ENCODE data around the gene PDX1. TPM values are rescaled to one million over a fixed set of nuclear protein-coding genes. Genes with fewer than 3 reads are reported as not detected.

Gene PDX1
- total and polyA plus RNA-seq, 10 donors, result not detected

DNA sequence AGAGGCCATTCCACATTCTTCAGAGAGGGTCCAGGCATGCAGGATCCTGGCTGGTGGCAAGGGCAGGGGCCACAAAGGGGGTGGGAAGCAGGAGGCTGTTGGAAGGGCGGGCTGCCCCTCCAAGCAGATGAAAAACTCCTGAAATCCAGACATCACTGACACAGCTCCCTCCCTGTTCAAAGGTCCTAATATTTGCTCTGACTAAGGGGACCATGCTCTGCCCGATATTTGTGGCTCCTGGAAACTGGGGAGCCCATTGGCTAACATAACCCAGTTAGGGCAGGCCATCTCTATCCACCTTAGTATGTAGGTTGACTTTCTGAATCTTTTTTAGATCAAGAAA, 52.6 kb downstream of the PDX1 start:
- no peaks in the 10 kb centered on the region for H3K9me3 ChIP-seq
- intact Hi-C loops (cut with DNase I; ENCODE audit: low total_unique reads), result no loop called here
- no peak overlapping the region for H3K27ac ChIP-seq
- 61 to 76% (median 69%) methylated on average over 2 of the region's 2 CpGs for WGBS, 5 donors
- H3K27me3 ChIP-seq (replicated peaks in 1 of 7), result peaks cover 3 to 100% (median 98%) of the 10 kb centered on the region in 7 donors
- TF ChIP-seq, protein P1, sequence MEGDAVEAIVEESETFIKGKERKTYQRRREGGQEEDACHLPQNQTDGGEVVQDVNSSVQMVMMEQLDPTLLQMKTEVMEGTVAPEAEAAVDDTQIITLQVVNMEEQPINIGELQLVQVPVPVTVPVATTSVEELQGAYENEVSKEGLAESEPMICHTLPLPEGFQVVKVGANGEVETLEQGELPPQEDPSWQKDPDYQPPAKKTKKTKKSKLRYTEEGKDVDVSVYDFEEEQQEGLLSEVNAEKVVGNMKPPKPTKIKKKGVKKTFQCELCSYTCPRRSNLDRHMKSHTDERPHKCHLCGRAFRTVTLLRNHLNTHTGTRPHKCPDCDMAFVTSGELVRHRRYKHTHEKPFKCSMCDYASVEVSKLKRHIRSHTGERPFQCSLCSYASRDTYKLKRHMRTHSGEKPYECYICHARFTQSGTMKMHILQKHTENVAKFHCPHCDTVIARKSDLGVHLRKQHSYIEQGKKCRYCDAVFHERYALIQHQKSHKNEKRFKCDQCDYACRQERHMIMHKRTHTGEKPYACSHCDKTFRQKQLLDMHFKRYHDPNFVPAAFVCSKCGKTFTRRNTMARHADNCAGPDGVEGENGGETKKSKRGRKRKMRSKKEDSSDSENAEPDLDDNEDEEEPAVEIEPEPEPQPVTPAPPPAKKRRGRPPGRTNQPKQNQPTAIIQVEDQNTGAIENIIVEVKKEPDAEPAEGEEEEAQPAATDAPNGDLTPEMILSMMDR (IDR thresholded peaks at IDR 0.05 in 8 of 11, conservative IDR thresholded peaks at IDR 0.05 in 3 of 11), result no peak
- TF ChIP-seq POLR2A (IDR thresholded peaks at IDR 0.05), result no peak
- TF ChIP-seq POLR2AphosphoS5 (IDR thresholded peaks at IDR 0.05), result no peak
- peaks cover 14 to 53% (median 36%) of the 10 kb centered on the region in 6 donors for H3K4me1 ChIP-seq
- H3K36me3 ChIP-seq, result no peaks in the 10 kb centered on the region
- no peak for DNase-seq
- H3K4me3 ChIP-seq, result no peak overlapping the region

DNA sequence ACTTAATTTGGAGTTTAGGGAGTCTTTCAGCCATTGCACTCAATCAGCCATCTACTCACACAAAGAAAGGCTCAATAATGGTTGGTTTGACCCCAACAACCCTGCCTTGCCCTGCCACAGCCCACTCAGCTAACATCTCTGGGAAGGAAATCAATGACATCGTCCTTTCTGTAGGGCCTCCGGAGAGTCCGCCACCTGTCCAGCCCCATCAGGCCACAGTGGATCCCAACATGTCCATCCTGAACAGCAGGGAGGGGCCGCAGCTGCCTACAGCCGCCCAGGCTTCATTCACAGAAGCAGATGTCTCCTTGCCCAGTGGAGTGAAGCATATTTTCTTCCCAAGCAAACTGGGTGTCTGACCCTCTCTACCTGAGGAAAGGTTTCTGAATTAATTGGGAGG, 53.5 kb downstream of the PDX1 start:
- Histone ChIP-seq H3K4me3 (no peak overlapping the region), H3K9me3 (no peaks in the 10 kb centered on the region), H3K4me1 (peaks cover 15 to 53% (median 35%) of the 10 kb centered on the region in 6 donors), H3K27me3 (replicated peaks in 1 of 7) (peaks cover 3 to 100% (median 98%) of the 10 kb centered on the region in 7 donors), H3K27ac (no peak overlapping the region), H3K36me3 (no peaks in the 10 kb centered on the region)
- TF ChIP-seq, protein P1 (IDR thresholded peaks at IDR 0.05 in 8 of 11, conservative IDR thresholded peaks at IDR 0.05 in 3 of 11), result no peak
- no peak for TF ChIP-seq POLR2A (IDR thresholded peaks at IDR 0.05)
- no peak for TF ChIP-seq POLR2AphosphoS5 (IDR thresholded peaks at IDR 0.05)
- DNase-seq, result no peak
- WGBS, 5 donors, result 39 to 55% (median 48%) methylated on average over 5 of the region's 5 CpGs; no CpG with 5 or more reads in 1 of the 5 donors
- intact Hi-C loops (cut with DNase I; ENCODE audit: low total_unique reads), result no loop called here

DNA sequence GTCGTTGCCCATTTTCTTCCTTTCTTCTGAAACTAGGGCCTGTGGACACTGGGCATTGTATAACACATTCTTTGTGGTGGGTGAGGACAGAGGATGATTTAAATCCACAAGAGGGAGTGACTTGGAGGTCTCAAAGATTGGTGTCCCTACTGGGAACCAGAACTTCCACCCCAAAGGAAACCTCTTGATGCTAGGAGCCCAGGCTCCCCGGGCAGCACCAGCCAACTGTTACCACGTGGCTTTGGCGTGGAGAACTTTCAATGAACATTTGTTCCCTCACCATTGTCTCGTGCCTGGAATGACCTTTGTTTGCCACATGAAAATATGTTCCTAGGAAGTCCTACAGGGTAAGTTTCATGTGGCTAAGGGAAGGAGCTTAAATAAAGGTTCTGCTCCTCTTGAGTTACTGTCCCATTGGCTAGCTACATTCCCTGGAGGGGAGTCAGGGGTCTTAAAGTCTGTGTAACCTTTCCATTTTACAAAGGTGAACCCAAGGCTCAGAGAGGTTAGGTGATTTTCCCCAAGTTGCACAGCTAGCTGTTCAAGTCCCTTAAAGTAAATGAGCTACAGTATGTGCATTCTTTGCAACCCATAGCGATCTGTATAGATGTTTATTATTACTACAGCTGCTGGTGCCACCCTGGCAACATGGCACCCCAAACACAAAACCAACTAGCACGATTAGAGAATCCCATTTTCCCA, 54.3 kb downstream of the PDX1 start:
- intact Hi-C loops (cut with DNase I; ENCODE audit: low total_unique reads), result no loop called here
- 11 to 15% (median 12%) methylated on average over 7 of the region's 7 CpGs for WGBS, 5 donors

More for the DNA sequence above, 54.3 kb downstream of the PDX1 start:
- Histone ChIP-seq H3K9me3 (no peaks in the 10 kb centered on the region), H3K27me3 (replicated peaks in 1 of 7) (peaks cover 3 to 100% (median 98%) of the 10 kb centered on the region in 7 donors), H3K27ac (no peak overlapping the region), H3K36me3 (no peaks in the 10 kb centered on the region), H3K4me3 (no peak overlapping the region), H3K4me1 (peaks cover 12 to 53% (median 35%) of the 10 kb centered on the region in 6 donors)
- no peak for TF ChIP-seq POLR2AphosphoS5 (IDR thresholded peaks at IDR 0.05)
- TF ChIP-seq, protein P1 (IDR thresholded peaks at IDR 0.05 in 8 of 11, conservative IDR thresholded peaks at IDR 0.05 in 3 of 11), result no peak
- TF ChIP-seq POLR2A (IDR thresholded peaks at IDR 0.05), result no peak
- no peak for DNase-seq

Small RNA genes within 50 kb of the gene (small RNA-seq; reads per million reads assigned to genes)
- 0 to 0.07 (median 0) reads per million in 4 donors for gene ATP5F1EP2

Other genes with a start within 250 kb of the PDX1 start
- gene GSX1, start 127.5 kb upstream of the PDX1 start, total RNA-seq, result not detected
- gene GSX1, start 127.5 kb upstream of the PDX1 start, polyA plus RNA-seq, result not detected
- gene CDX2, start 49.3 kb downstream of the PDX1 start, total RNA-seq, result not detected
- gene CDX2, start 49.3 kb downstream of the PDX1 start, polyA plus RNA-seq, result under 1 TPM in 2 of 3 donors, not detected in 1; 0.02 to 0.03 TPM
- 1 to 10 TPM in 1 of 7 donors, not detected in 6; 1.3 TPM for gene URAD, start 68.7 kb downstream of the PDX1 start, total RNA-seq
- under 1 TPM in 1 of 3 donors, not detected in 2; 0.20 TPM for gene URAD, start 68.7 kb downstream of the PDX1 start, polyA plus RNA-seq
- gene FLT3, start 180.6 kb downstream of the PDX1 start, total RNA-seq, result 10 to 100 TPM in 1 of 7 donors, 1 to 10 TPM in 6; 2.4 to 10.1 (median 6.0) TPM
- gene FLT3, start 180.6 kb downstream of the PDX1 start, polyA plus RNA-seq, result 1 to 10 TPM; 1.0 to 2.1 (median 1.9) TPM
- 10 to 100 TPM; 56.5 to 85.8 (median 78.0) TPM for gene PAN3, start 218.5 kb downstream of the PDX1 start, total RNA-seq
- 10 to 100 TPM; 18.4 to 30.2 (median 23.5) TPM for gene PAN3, start 218.5 kb downstream of the PDX1 start, polyA plus RNA-seq

All from spleen (tissue), 11 donors.